Measurements from ENCODE around the gene SGMS1.
A peak's percentile ranks its signal among the peaks of the same experiment; 100 is the strongest.
"Not testable (repeated sequence)": the region's sequence is repeated elsewhere in the genome, so short reads cannot be mapped to it uniquely, and the experiment has no call there.

The SGMS1 gene

DNA sequence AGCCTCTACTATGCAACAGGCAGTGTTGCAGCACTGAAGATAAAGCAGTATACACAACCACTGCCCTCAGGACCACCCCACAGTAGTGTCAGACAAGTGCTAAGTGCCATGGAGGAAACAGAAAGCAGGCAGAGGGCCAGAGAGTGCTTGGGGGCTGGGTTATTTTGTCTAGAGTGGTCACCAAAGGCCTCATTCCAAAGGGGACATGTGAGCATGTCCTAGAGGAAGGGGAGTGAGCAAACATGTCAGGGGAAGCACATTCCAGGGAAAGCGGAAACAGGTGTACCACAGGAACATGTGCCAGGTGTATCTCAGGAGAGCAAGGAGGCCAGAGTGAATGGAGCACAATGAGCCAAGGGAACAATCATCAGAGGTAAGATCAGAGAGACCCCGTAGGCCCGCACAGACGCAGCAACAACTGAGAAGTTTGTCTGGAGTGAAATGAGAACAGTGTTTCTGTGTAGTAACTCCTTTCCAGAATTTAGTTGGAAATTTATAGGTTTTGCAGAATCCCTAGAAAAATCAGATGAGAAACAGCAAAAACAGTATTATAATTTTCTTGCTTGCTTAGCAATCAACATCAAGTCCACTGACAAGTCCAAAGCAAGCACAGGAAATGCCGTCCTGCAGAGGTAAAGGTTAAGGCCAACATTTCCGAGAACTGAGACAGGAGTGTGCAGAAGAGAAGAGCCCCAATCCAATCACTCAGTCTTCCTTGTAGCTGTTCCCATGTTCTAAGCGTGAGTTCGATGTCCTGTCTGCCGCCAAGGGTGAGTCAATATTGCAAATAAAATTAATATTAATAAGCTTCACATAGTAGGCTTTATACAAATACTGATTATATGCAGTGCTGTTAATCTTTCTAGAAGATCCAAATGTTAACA, 67.3 kb downstream of the SGMS1 start:
- no peak for DNase-seq (ENCODE audit: low read depth)

GRCh38 chr10:50554995-50555568, 68.7 kb downstream of the SGMS1 start:
- DNase-seq (ENCODE audit: low read depth), result no peak

DNA sequence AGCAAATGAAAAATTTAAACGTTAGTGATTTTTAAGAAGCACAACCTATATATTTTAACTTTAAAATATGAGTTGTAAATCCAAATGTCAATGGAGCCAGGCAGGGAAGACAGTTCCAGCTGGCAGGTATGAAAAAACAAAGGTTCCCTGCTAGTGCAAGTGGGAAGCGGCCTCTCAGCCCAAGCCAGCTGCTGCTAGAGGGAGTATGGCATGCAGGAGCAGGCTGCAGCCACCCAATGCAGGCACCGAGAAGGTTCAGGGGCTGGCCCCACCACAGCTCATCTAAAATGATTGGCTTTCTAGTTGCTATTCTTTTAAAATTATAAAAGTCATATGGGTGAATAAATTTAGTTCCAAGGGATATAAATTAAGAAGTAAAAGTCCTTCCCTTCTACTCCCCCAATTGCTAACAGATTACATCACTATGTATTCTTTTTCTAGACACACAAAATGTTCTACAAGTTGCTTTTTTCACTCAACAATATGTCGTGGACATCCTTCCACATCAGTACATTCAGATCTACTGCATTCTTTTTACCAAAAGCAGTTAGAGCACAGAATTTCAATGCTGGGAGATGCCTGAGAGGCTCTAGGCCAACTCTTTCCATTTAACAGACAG, 69.3 kb downstream of the SGMS1 start:
- no peak for DNase-seq (ENCODE audit: low read depth)

GRCh38 chr10:50552771-50553535, 70.8 kb downstream of the SGMS1 start:
- peak; percentile 16 for DNase-seq (ENCODE audit: low read depth)

- no peak for DNase-seq (ENCODE audit: low read depth)
Measured at GRCh38 chr10:50552308-50552707, 71.4 kb downstream of the SGMS1 start.

DNA sequence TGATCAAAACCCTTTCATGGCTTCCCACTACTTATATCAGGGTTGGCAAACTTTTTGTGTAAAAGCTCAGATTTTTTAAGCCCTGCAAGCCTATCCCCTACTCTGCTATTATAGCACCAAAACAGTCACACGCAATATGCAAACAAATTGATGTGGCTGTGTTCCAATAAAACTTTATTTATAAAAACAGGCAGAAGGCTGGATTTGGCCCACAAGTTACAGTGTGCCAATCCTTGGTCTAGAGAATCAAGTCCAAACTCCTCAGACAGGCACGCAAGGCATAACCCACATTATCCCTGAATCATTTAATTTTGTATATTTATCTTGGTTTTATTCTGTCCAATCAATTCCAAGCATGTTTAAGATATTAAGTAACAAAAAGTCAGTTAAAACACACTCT, 71.9 kb downstream of the SGMS1 start:
- DNase-seq (ENCODE audit: low read depth), result no peak

DNA sequence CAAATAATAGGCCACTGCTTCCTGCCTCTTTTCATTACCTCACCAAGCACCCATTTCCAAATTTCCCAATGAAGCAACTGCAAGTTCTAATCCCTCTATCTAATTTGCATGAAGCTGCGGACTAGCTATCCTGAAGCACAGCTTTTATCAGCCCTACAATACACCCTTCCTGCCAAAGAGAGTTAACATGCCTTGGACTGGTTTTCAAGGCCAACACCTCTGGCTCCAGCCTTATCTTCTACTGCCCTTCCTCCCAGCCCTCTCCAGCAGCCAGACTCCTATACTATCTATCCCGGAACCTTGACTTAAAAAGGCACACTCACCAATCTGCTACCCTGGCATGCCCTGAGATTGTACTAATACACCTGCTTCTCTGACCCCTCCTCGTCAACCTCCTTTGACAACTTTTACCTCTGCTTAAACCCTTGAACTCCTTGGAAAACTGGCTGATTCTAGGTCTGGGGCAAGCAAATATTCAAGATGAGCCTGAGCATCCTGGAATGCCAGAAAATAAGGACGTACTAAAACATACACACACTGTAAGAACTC, 73.4 kb downstream of the SGMS1 start:
- no peak for DNase-seq (ENCODE audit: low read depth)

- not testable (repeated sequence) for DNase-seq (ENCODE audit: low read depth)
Measured at GRCh38 chr10:50549186-50549585, 74.6 kb downstream of the SGMS1 start.

GRCh38 chr10:50548481-50548880, 75.3 kb downstream of the SGMS1 start:
- DNase-seq (ENCODE audit: low read depth), result not testable (repeated sequence)

GRCh38 chr10:50546287-50546686, 77.5 kb downstream of the SGMS1 start:
- DNase-seq (ENCODE audit: low read depth), result not testable (repeated sequence)

DNA sequence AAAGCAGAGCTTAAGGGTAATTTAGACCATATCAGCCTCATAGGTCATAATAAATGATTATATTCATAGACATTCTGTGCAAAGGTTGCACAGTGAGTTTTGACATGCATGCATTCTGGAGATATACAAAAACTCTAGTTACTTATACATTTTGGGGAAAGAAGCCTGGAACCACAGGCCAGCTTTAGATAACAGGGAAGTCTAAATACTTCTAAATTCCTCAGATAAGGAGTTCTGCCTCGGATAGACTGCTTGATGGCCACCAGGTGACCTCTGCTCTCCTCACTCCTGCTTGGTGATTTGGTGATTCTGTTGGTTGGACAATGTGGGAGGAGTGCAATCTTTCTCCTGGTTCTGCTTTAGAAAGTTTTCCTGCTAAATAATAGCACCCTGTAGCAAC, 77.9 kb downstream of the SGMS1 start:
- no peak for DNase-seq (ENCODE audit: low read depth)

DNA sequence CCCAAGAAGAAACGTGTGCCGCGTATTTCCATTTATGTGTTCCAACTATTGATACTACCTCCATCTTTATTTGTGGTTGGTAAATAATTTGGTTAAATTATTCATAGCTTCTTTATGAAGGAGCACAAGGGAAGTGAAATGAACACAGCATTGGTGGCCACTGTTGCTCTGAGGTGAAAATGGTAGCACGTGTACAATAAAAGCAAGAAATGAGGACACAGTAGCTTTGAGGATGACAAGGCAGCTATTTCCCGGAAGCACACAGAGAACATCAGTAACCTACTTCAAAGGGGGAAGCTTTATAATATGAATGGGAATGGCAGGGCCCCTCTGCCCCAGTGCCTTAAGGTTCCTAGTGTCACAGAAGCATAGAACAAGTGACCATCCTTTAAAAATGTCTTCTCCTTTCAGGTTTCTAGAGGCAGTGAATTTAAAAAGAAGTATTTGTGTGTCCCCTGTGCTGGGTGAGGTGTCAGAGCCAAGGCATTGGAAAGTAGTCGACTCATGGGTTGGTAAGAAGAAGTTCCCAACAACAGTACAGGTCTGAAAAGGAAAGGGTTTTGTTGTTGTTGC, 78.8 kb downstream of the SGMS1 start:
- no peak for DNase-seq (ENCODE audit: low read depth)

DNA sequence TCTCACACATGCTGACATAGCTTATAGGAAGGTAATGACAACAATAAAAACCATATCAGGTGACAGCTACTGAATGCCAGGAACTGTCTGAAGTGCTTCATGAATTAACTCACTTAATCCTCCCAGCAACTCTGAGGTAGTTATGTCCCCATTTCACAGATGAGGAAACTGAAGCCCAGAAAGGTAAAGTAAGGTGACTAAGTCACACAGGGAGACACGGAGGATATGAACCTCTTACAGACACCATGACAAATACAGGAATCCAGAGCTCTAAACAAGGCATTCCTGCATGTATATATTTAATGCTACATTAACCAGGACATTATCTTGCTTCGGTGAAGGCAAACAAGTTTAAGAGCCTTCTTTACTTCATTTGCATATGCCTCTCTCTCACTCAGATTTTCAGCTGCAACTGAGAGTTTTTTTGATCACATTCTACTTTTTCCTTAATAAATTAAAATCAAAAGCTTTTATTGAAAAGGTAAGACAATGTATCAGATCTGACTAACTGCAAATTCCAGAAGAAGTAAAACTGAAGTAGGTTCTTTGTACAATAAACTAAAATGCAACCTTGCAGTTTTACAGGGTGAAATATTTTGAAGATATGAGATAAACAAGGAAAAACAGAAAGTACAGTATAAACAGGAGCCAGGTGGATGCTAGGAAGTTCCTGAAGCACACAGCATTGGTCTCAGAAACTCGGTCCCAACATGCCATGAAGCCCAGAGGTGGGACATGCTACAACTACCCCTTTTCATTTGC, 79.5 kb downstream of the SGMS1 start:
- DNase-seq (ENCODE audit: low read depth), result no peak

GRCh38 chr10:50542871-50543270, 80.9 kb downstream of the SGMS1 start:
- no peak for DNase-seq (ENCODE audit: low read depth)

DNA sequence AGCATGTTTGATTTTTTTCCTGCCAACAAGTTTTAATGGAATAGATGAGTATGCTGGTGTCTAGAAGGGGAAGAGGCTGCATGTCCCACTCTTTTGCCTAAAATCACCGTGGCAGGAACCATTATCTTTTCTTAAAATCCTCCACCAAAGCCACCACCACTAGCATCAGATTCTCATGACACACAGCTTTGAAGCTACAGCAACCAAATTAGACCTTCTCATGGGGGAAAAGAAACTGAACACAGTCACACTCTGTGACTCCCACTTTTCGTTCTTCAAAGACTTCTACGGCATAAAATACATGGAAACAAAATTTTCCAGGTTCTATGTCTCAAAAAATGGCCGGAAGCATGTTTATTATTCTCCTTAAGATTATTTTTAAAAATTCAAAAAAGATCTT, 81.8 kb downstream of the SGMS1 start:
- no peak for DNase-seq (ENCODE audit: low read depth)

- no peak for DNase-seq (ENCODE audit: low read depth)
Measured at GRCh38 chr10:50541317-50541716, 82.4 kb downstream of the SGMS1 start.

GRCh38 chr10:50540826-50541122, 83.0 kb downstream of the SGMS1 start:
- no peak for DNase-seq (ENCODE audit: low read depth)

DNA sequence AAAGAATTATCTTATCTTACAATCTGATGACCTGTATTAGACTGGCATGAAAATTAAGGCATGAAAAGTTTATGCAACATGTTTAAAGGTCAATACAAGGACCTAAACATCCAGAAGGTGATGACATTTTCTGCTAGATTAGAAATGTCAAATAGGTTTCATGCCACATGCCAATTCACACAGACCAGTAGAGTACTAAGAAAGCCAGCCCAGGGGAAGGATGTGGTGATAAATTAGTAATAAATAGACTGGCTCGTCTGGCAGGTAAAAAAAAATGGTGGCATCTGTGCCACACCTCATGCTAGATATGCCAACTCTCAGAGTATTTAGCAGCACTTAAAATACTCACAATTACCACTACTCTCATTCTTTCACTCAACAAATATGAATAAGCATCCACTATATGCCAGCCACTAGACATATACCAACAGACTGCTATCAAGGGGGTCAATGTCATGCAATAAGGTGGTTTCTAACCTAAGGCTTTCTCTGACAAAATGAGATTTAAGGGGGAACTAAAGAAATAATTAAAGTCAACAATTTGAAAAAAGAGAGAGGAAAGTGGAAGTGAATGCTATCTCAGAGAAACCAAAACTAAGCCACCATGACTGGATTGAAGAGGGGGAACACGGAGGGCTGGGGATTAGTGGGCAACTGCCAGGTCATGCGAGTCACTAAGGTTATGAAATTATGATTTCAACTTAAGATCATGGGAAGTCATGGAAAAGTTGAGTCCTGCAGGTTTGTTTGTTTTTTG, 83.5 kb downstream of the SGMS1 start:
- DNase-seq (ENCODE audit: low read depth), result no peak

DNA sequence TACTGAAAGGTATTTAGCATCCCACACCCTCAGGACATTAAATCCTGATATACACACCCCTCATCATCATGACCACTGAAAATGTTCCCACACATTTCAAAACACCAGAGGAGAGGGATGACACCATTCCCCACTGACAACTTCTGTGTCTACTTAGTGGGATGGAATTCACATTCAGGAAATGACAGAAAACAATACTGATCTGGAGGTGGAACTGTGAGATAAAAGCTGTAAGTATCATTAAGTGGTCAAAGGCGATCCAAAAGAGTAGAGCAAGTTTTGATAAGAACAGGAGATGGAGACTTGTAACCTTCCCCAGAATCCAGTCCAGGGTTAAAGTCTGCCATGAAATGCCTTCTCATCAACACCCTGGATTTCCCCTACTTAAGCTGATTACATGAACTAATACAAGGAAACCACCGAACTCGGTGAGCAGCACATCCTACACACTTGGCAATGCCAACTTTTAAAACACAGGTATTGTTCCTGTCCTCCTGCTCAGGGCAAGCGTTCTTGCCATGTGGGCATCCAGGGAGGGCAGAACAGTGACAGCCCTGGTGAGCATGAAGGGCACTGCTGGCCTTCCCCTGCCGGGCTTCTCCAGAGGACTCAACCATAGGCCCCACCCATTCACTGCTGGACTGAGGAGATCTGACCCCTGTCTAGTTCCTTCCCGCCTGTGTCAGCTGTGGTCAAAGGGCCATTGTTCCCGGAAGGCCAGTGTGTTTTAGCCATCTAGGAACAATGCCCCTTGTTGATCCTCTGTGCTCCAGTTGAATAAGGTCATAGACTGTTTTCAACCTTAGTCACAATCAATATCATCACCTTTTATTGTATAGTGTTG, 85.0 kb downstream of the SGMS1 start:
- no peak for DNase-seq (ENCODE audit: low read depth)

Measured in T-helper 22 cell (primary cell).